ENCODE measurements around the gene MAP2K7. TPM values are rescaled to one million over a fixed set of nuclear protein-coding genes. Genes with fewer than 3 reads are reported as not detected.

Gene MAP2K7
- total and polyA plus RNA-seq, 2 of the 4 experiments (the other 2 are of a cell fraction), result 4.1 to 15.6 TPM

DNA sequence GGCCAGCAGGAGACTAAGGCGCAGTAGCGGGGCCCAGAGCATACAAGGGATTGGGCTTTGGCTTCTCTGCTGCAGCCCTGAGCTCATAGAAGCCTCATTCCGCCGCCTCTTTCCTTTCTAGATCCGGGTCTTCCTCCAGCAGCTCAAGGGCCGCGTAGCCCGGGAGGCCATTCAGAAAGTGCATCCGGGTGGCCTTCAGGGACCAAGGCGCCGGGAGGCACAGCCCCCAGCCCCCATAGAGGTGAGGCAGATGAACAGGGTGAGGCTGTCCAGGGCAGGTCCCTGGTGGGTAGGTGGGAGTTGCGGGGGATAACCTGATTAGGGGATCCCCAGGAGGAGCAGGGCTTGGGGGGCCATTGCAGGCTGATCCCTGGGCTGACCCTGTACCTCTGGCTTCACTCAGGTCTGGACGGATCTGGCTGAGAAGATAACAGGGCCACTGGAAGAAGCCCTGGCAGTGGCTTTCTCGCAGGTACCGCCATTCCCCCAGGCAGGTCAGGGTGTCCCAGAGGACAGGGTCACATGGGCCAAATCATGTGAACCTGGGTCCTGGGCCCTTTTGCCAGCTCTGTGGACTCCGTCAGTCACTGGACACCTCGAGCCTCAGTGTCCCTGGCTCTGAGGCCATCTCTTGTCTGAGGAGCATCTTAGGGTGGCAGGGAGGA is 17.8 kb downstream of the MAP2K7 start (continued):
- no peak for TF ChIP-seq CHD1 (IDR thresholded peaks at IDR 0.05; ENCODE audit: low read depth, low read length)

DNA sequence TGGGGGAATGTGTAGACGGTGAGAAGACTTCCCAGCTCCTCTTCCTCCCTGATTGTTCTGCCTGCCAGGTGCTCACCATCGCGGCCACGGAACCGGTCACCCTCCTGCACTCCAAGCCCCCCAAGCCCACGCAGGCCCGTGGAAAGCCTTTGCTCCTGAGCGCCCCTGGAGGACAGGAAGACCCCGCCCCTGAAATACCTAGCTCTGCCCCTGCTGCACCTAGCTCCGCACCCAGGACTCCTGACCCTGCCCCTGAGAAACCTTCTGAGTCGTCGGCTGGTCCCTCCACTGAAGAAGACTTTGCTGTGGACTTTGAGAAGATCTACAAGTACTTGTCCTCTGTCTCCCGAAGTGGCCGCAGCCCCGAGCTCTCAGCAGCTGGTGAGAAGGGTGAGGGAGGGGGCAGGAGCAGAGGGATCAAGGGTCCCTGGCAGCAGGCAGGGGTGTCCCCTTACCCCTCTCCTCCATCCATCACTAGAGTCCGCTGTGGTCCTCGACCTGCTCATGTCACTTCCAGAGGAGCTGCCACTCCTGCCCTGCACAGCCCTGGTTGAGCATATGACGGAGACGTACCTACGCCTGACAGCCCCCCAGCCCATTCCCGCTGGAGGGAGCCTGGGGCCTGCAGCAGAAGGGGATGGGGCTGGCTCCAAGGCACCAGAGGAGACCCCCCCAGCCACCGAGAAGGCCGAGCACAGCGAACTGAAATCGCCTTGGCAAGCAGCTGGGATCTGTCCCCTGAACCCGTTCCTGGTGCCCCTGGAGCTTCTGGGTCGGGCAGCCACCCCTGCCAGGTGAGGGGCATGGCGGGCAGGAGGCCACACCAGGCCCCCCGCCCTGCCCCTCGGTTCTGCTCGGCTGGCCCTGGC is 18.5 kb downstream of the MAP2K7 start:
- dilution Hi-C loops (cut with HindIII; ENCODE audit: low sequenced_read_pairs, unreplicated experiment) (no loop called here), in situ Hi-C loops (cut with MboI; ENCODE audit: low sequenced_read_pairs) (no loop called here), intact Hi-C loops (cut with micrococcal nuclease) (no loop called here)
- Histone ChIP-seq H3K4ac (ENCODE audit: low read depth, low read length) (no peak overlapping the region), H3K27me3 (ENCODE audit: control insufficient read depth, insufficient read depth, low read length) (peaks cover under 1% of the 10 kb centered on the region; the same call in 1 of the 2 replicates), H2BK120ac (ENCODE audit: low read depth, low read length) (no peak overlapping the region), H2BK5ac (ENCODE audit: low read depth, low read length, poor library complexity, severe bottlenecking) (no peak overlapping the region), H3K9me1 (ENCODE audit: insufficient read depth, low read length) (peaks cover 9% of the 10 kb centered on the region), H2AFZ (replicated peaks; ENCODE audit: low read length, poor library complexity) (no peak overlapping the region), H4K8ac (ENCODE audit: low read depth in 2 of 2, low read length in 2 of 2) (no peak overlapping the region), H3K9ac (ENCODE audit: low read depth, low read length) (no peak overlapping the region), H3K4me2 (ENCODE audit: low read depth, low read length) (no peak overlapping the region; the same call in 1 of the 2 replicates), H3K27ac (ENCODE audit: insufficient read depth, low read length) (no peak overlapping the region), H3K36me3 (ENCODE audit: control insufficient read depth, insufficient read depth, low read length) (peaks cover 7% of the 10 kb centered on the region; the same call in 1 of the 2 replicates), H3K23ac (ENCODE audit: low read depth, low read length) (no peak overlapping the region), H3K4me1 (ENCODE audit: control insufficient read depth, insufficient read depth, low read length) (peaks cover 20% of the 10 kb centered on the region), H3K9me3 (ENCODE audit: control insufficient read depth, insufficient read depth, low read length) (no peaks in the 10 kb centered on the region), H2AK5ac (ENCODE audit: low read depth, low read length) (no peak overlapping the region), H3K14ac (replicated peaks; ENCODE audit: low read depth, low read length) (no peak overlapping the region), H3K18ac (ENCODE audit: low read depth, low read length) (no peak overlapping the region), H3K56ac (ENCODE audit: extremely low read depth, insufficient read depth, low read length) (no peak overlapping the region), H2BK20ac (ENCODE audit: low read depth, low read length) (no peak overlapping the region), H3K79me1 (ENCODE audit: low read depth in 1 of 2, low read length in 2 of 2) (peaks cover 0 to 24% of the 10 kb centered on the region in 2 experiments; a peak in 2 of 4 replicates), H2BK15ac (ENCODE audit: low read depth, low read length) (no peak overlapping the region), H3K4me3 (ENCODE audit: insufficient read depth, low read depth, low read length) (no peak overlapping the region), H4K91ac (ENCODE audit: insufficient read depth, low read depth, low read length) (no peak overlapping the region), H4K5ac (ENCODE audit: low read depth, low read length) (no peak overlapping the region), H2AK9ac (replicated peaks; ENCODE audit: low read depth, low read length, poor library complexity) (no peak overlapping the region), H4K20me1 (ENCODE audit: insufficient read depth, low read length) (peaks cover 11% of the 10 kb centered on the region)
- no TSS peak for BruUV-seq (replicated peaks)
- ChIA-PET CTCF (interaction anchor here (0.6 kb wide), 1 partner anchor 54 kb away, joined by 4 read pairs; no protein-coding TSS in a partner anchor), POLR2A (ENCODE audit: unreplicated experiment) (no interaction called here)
- 89% methylated on average over 8 of the region's 31 CpGs; no CpG with 5 or more reads in 1 of the 2 experiments for WGBS, 2 experiments (ENCODE audit: extremely low coverage in 2 of 2, insufficient read length in 1 of 2)
- no peak for TF ChIP-seq FOS (IDR thresholded peaks at IDR 0.05; ENCODE audit: low read depth, low read length)
- ATAC-seq (ENCODE audit: low read depth), result no peak
- DNase-seq, result no peak
